BE2C (cell line): Measurements from ENCODE around the gene CXXC5.

Source experiments
- DNase-seq: peaks from one replicate; pipeline ENCODE4 v3.0.0-alpha.2; 2020
- H3K27me3 ChIP-seq: fragments of 250-450 bp; sonication (Bioruptor Pico); 2 replicates; pipeline ENCODE4 v1.5.1; 2020; ENCODE audit warnings: mild to moderate bottlenecking
- H3K36me3 ChIP-seq: fragments of 250-450 bp; sonication (Bioruptor Pico); 2 replicates; pipeline ENCODE4 v1.5.1; 2020; ENCODE audit warnings: mild to moderate bottlenecking
- H3K4me1 ChIP-seq: fragments of 250-450 bp; sonication (Bioruptor Pico); 2 replicates; pipeline ENCODE4 v1.5.1; 2020
- H3K4me3 ChIP-seq: 2 replicates; pipeline ENCODE4 v1.5.1; 2011; ENCODE audit warnings: low read depth, low read length
- H3K9me3 ChIP-seq: fragments of 250-450 bp; sonication (Bioruptor Pico); 2 replicates; pipeline ENCODE4 v1.5.1; 2020
- TF ChIP-seq, protein P1 (sequence below): IDR thresholded peaks from 2 replicates; pipeline ENCODE4 v1.5.1; 2012; ENCODE audit warnings: mild to moderate bottlenecking, low read depth, low read length

The CXXC5 gene

DNA sequence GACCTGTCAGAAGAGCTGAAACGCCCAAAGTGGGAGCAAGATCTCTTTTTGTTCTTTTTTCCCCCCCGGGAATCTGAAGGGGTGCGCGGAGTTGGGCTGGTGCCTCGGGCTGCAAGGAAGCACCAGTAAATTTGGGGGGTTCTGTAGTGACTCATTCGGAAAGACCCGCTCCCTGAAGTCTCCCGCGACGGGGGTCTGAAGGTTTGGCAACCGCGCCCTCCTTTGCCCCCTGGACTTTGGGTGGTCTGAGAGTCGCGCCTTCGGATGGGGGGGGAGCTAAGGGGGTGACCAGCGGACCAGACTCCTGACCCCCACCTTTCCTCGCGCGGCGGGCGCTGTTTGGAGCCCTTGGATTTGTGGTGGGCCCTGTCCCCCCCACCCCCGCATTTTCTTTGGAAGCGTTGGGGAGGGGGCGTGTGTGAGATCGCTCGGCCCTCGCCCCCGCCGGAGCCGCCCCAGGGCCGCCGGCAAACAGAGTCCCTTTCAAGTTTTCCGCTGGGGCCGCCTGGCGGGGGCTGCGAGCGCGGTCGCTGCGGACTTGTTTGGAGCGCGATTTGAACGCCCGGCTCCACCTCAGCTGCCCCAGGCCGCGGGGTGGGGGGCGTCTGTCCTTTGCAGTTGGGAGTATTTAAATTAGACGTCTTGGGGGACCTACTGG lies 2.0 kb downstream of the CXXC5 start:
- Histone ChIP-seq H3K4me1 (peaks cover 45% of the 10 kb centered on the region), H3K36me3 (0 out of 2 replicates have a peak, but pooled peaks cover 4% of the 10 kb centered on the region), H3K9me3 (no peaks in the 10 kb centered on the region), H3K27me3 (no peaks in the 10 kb centered on the region), H3K4me3 (peak overlapping the region; percentile 96)
- TF ChIP-seq, protein P1, sequence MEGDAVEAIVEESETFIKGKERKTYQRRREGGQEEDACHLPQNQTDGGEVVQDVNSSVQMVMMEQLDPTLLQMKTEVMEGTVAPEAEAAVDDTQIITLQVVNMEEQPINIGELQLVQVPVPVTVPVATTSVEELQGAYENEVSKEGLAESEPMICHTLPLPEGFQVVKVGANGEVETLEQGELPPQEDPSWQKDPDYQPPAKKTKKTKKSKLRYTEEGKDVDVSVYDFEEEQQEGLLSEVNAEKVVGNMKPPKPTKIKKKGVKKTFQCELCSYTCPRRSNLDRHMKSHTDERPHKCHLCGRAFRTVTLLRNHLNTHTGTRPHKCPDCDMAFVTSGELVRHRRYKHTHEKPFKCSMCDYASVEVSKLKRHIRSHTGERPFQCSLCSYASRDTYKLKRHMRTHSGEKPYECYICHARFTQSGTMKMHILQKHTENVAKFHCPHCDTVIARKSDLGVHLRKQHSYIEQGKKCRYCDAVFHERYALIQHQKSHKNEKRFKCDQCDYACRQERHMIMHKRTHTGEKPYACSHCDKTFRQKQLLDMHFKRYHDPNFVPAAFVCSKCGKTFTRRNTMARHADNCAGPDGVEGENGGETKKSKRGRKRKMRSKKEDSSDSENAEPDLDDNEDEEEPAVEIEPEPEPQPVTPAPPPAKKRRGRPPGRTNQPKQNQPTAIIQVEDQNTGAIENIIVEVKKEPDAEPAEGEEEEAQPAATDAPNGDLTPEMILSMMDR, result peak; percentile 37
- DNase-seq, result peak; percentile 72

DNA sequence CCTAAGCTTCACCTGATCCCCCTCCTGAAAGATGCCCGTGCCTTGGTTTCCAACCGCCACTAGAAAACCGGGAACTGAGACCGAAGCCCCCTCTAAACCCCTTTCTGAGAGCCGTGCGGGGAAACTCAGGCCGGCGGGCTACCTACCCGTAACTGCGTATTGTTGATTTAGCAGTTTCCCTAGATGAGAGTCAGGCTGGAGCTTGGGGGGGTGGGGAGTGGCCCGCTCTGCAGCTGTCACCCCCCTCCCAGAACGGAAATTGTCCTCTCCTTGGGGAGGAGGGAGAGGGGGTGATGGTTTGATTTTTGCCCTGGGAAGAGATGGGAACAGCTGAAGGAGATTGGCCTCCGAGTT lies 2.5 kb downstream of the CXXC5 start:
- no peak for DNase-seq
- Histone ChIP-seq H3K9me3 (no peaks in the 10 kb centered on the region), H3K4me3 (peak overlapping the region; percentile 96)

DNA sequence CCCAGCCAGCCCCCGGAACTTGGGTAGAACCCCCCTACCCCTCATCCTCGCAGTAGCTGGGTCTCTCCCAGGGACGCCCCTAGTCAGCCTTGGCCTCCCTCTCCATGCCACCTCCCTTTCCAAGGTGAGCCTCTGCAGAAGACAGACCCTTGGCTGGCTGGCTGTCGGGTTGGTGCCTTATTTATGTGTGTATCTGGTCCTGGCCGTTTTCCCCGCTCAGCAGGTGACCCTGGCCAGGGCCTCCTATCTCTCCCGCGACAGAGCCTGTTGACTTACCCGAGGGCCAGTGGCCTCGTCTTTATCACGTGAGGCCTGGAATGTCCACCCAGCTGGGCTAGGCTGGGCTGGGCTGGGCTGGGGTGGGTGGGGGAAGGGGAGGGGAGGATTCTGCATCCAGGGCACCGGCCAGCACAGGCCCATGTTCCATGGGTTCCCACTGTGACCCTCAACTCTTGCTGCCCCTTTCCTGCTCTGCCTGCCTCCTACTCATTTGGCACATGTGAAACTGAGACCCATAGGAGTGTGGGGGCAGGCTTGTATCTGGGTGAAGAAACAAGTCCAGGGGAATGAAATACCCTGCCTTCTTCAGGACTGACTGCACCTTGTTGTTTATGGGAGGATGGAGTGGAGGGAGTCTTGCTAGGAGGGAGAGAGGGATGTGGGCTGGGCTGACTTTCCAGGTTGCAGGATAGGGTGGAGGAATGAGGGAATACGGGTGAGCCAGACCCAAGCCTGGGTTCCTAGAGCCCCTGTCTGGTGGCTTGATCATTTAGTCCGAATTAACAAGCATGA lies 3.1 kb downstream of the CXXC5 start:
- no peaks in the 10 kb centered on the region for H3K9me3 ChIP-seq
- H3K4me1 ChIP-seq, result peaks cover 50% of the 10 kb centered on the region
- peak; percentile 52 for DNase-seq
- no peaks in the 10 kb centered on the region for H3K27me3 ChIP-seq
- H3K36me3 ChIP-seq, result 0 out of 2 replicates have a peak, but pooled peaks cover 4% of the 10 kb centered on the region
- peak overlapping the region; percentile 96 for H3K4me3 ChIP-seq
- TF ChIP-seq, protein P1, result no peak

More for the DNA sequence above, 2.5 kb downstream of the CXXC5 start:
- Histone ChIP-seq H3K36me3 (0 out of 2 replicates have a peak, but pooled peaks cover 4% of the 10 kb centered on the region), H3K27me3 (no peaks in the 10 kb centered on the region), H3K4me1 (peaks cover 45% of the 10 kb centered on the region)
- TF ChIP-seq, protein P1, result no peak

DNA sequence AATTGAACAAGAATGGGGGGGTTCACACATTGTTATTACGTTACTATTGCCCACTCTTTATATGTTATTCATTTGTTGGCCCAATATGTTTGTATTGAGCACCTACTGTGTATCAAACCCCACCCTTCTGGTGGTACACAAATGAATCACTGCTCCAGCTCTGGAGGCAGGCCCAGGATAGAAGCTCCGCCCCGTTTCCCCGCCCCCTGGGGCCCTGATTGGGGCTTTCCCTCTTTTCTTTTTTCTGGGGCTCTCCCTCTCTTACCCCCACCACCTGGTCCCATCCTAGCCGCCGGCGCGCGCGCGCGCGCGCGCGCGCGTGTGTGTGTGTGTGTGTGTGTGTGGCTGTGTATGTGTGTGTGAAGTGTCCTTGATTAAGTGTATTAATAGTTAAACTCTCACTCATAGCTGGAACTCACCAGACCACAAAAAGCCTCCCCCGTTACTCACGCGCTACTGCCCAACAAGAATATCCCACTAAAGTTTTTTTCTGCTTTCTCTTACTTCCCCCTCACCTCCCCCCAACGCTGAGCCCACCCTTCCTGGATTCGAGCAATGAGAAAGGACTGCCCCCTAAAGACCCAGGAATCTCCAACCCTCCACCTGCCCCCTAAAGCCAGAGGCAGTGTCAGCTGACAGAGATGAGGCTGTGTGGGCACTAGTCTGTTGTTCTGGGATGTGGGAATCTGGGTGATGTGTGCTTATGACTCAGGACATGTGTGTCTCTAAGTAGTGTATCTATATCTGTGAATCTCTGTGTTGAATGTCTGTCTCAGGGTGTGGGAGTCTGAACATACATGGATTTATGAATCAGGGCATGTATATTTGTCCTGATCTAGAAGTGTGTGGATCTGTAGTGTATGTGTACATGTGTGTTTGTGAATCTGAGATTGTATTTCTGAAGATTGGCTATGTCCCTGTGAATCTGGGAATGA lies 4.0 kb downstream of the CXXC5 start:
- TF ChIP-seq, protein P1, result no peak
- H3K36me3 ChIP-seq, result 0 out of 2 replicates have a peak, but pooled peaks cover 4% of the 10 kb centered on the region
- H3K4me1 ChIP-seq, result peaks cover 49% of the 10 kb centered on the region
- no peaks in the 10 kb centered on the region for H3K27me3 ChIP-seq
- peak overlapping the region; percentile 96 for H3K4me3 ChIP-seq
- DNase-seq, result peak; percentile 90
- H3K9me3 ChIP-seq, result no peaks in the 10 kb centered on the region

DNA sequence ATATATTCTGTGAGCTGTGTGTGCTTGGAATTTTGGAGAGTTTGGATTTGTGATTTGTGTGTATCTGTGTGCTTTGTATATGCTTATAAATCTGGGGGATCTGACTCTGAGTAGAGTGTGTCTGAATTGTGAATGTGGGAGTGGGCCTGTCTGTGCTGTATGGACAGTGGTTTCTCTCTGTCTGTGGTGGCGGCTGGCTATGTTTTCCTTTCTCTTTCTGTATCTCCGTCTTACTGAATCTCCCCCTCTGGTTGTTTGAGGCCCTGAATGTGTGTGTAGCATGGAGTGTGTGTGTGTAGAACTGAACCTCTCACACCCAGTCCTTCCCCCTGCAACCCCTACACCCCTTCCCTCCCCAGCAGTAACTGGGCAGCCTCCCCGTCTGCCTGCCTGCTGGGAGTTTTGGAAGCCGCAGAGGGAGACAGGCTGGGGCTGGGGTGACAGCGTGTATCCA lies 4.7 kb downstream of the CXXC5 start:
- H3K4me1 ChIP-seq, result peaks cover 47% of the 10 kb centered on the region

More for the DNA sequence above, 4.7 kb downstream of the CXXC5 start:
- no peak for DNase-seq
- H3K36me3 ChIP-seq, result 0 out of 2 replicates have a peak, but pooled peaks cover 4% of the 10 kb centered on the region
- peak overlapping the region; percentile 96 for H3K4me3 ChIP-seq
- H3K9me3 ChIP-seq, result no peaks in the 10 kb centered on the region
- no peaks in the 10 kb centered on the region for H3K27me3 ChIP-seq
- TF ChIP-seq, protein P1, result no peak
